ENCODE results near the gene A3GALT2.

A3GALT2 gene

GRCh38 chr1:33327587-33328325 lies 6.9 kb upstream of the A3GALT2 start:
- H3K27me3 ChIP-seq (replicated peaks; ENCODE audit: control insufficient read depth, insufficient read depth, low read length) = no peaks in the 10 kb centered on the region
- H3K36me3 ChIP-seq (ENCODE audit: control insufficient read depth, insufficient read depth, low read length) = peaks cover 23% of the 10 kb centered on the region
- TF ChIP-seq CTCF (IDR thresholded peaks at IDR 0.05; ENCODE audit: insufficient read depth, low read length, poor library complexity, severe bottlenecking) = no peak
- DNase-seq (ENCODE audit: extremely low read depth, insufficient read length) = no peak
- no peak overlapping the region for H3K4me3 ChIP-seq (replicated peaks; ENCODE audit: low read depth, low read length)

GRCh38 chr1:33326785-33327184 lies 5.9 kb upstream of the A3GALT2 start:
- TF ChIP-seq CTCF (IDR thresholded peaks at IDR 0.05; ENCODE audit: insufficient read depth, low read length, poor library complexity, severe bottlenecking) = no peak
- no peak for DNase-seq (ENCODE audit: extremely low read depth, insufficient read length)
- peaks cover 22% of the 10 kb centered on the region for H3K36me3 ChIP-seq (ENCODE audit: control insufficient read depth, insufficient read depth, low read length)
- H3K27me3 ChIP-seq (replicated peaks; ENCODE audit: control insufficient read depth, insufficient read depth, low read length) = no peaks in the 10 kb centered on the region
- H3K4me3 ChIP-seq (replicated peaks; ENCODE audit: low read depth, low read length) = no peak overlapping the region

GRCh38 chr1:33324677-33325575 lies 4.0 kb upstream of the A3GALT2 start:
- no peak for TF ChIP-seq CTCF (IDR thresholded peaks at IDR 0.05; ENCODE audit: insufficient read depth, low read length, poor library complexity, severe bottlenecking)
- H3K36me3 ChIP-seq (ENCODE audit: control insufficient read depth, insufficient read depth, low read length) = peaks cover 19% of the 10 kb centered on the region
- no peak overlapping the region for H3K4me3 ChIP-seq (replicated peaks; ENCODE audit: low read depth, low read length)
- no peaks in the 10 kb centered on the region for H3K27me3 ChIP-seq (replicated peaks; ENCODE audit: control insufficient read depth, insufficient read depth, low read length)
- DNase-seq (ENCODE audit: extremely low read depth, insufficient read length) = no peak

GRCh38 chr1:33323663-33324477 lies 3.0 kb upstream of the A3GALT2 start:
- Histone ChIP-seq H3K27me3 (replicated peaks; ENCODE audit: control insufficient read depth, insufficient read depth, low read length) (no peaks in the 10 kb centered on the region), H3K36me3 (ENCODE audit: control insufficient read depth, insufficient read depth, low read length) (peaks cover 13% of the 10 kb centered on the region), H3K4me3 (replicated peaks; ENCODE audit: low read depth, low read length) (no peak overlapping the region)
- DNase-seq (ENCODE audit: extremely low read depth, insufficient read length) = no peak
- TF ChIP-seq CTCF (IDR thresholded peaks at IDR 0.05; ENCODE audit: insufficient read depth, low read length, poor library complexity, severe bottlenecking) = no peak

GRCh38 chr1:33322870-33323585 lies 2.1 kb upstream of the A3GALT2 start:
- no peaks in the 10 kb centered on the region for H3K27me3 ChIP-seq (replicated peaks; ENCODE audit: control insufficient read depth, insufficient read depth, low read length)
- TF ChIP-seq CTCF (IDR thresholded peaks at IDR 0.05; ENCODE audit: insufficient read depth, low read length, poor library complexity, severe bottlenecking) = no peak
- no peak for DNase-seq (ENCODE audit: extremely low read depth, insufficient read length)
- H3K36me3 ChIP-seq (ENCODE audit: control insufficient read depth, insufficient read depth, low read length) = peaks cover 12% of the 10 kb centered on the region
- no peak overlapping the region for H3K4me3 ChIP-seq (replicated peaks; ENCODE audit: low read depth, low read length)

All from GM06990 (cell line).